Measurements from ENCODE around the gene RBM3.

Gene RBM3

DNA sequence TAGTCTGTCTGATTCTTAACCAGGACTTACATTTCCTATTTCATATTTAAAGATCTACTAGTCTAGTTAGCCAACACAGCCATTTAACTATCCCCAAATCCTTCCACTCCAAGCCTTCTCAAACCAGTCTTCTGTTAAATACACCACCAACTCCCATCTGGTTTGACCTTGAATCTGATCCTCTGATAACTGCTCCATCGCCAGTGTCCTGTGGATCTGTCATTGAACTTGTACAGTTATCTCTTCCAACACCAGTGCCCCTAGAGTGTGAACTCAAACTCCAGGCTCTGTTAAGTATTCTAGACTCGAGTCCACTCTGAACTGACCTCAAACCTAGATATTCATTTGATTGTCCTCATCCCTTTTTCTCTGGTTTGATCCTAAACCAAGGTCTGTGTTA, 37.4 kb downstream of the RBM3 start:
- FAIRE-seq: no peak
- no peak for DNase-seq (ENCODE audit: extremely low spot score, insufficient read length, low read depth)

DNA sequence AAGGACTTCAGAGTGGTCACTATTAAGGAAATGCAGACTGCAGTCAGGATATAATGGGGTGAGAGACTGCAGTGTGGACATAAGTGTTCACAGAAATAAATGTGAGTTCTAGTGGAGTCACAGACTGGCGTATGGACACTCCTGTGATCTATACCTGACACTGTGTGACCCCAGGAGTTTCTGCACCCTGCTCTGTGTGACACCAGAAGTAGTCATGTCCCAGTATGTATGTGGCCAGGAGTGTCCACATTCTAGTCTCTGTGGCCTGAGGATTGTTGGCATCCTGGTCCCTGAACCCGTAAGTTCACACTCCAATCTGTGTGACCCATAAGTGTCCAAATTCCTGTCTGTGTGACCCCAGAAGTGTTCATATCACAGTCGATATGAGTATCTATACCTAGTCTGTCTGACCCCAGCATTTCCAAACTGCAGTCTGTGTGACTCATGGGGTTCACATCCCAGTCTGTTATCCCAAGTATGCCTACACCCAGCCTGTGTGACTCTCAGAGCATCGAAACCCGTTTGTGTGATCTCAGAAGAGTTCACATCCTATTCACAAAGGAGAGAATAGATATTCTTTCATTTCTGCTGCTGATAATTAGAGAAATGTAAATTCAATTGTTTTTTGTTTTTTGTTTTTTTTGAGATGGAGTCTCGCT, 39.3 kb downstream of the RBM3 start:
- DNase-seq (ENCODE audit: extremely low spot score, insufficient read length, low read depth) (no peak), FAIRE-seq (no peak)

DNA sequence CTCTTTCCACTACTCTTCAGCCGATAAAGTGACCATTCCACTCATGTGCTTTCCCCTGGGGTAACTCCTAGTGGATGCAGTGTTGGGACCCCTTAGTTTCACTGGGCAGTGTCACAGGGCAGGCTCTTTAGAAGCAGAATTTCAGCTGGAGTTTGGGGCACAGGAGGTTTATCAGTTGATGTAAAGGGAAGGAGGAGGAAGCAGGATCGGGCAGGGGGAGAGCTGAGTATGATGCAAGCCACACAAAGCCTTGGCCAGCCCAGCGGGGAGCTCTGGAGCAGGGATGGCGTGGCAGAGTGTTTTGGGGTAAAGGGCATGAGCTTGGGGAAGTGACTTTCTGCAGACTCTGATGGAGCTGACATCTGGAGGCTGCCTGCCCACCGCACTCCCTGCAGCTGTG, 42.3 kb downstream of the RBM3 start:
- FAIRE-seq (no peak), DNase-seq (ENCODE audit: extremely low spot score, insufficient read length, low read depth) (no peak)

DNA sequence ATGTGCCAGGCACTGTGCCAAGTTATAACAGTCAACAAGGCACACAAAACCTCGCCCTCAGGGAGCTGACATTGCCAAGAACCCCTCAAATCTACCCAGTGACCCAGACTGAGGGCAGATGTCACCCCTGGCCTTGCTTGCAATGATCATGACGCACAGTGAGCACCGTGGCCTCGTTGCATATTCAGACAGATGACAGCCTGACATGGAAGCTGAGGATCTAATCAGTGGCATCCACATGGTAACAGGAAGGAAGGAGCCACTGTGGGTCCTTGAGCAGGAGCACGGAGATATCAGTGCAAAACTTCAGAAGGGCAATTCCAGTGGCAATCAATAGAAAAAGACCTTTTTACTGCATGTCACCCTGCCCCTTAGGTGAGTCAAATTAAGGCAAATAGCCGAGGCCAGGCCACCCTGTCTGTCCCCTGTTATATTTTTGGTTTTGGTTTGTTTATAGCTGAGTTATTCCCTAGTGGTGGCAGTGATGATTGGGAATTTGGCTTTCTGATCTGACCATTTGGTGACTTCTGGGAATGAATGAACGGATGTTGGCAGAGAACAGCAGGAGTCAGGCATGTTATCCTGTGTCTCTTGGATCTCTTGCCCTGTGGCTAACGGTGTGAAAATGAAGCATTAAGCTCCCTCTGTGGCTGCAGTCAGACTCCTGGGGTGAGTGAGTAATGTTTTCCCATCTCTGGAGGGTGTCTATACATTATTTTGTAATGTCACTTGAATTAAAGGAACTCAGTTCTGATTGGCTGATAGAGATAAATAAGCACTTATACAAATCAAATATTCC, 43.5 kb downstream of the RBM3 start:
- no peak for DNase-seq (ENCODE audit: extremely low spot score, insufficient read length, low read depth)
- no peak for FAIRE-seq

DNA sequence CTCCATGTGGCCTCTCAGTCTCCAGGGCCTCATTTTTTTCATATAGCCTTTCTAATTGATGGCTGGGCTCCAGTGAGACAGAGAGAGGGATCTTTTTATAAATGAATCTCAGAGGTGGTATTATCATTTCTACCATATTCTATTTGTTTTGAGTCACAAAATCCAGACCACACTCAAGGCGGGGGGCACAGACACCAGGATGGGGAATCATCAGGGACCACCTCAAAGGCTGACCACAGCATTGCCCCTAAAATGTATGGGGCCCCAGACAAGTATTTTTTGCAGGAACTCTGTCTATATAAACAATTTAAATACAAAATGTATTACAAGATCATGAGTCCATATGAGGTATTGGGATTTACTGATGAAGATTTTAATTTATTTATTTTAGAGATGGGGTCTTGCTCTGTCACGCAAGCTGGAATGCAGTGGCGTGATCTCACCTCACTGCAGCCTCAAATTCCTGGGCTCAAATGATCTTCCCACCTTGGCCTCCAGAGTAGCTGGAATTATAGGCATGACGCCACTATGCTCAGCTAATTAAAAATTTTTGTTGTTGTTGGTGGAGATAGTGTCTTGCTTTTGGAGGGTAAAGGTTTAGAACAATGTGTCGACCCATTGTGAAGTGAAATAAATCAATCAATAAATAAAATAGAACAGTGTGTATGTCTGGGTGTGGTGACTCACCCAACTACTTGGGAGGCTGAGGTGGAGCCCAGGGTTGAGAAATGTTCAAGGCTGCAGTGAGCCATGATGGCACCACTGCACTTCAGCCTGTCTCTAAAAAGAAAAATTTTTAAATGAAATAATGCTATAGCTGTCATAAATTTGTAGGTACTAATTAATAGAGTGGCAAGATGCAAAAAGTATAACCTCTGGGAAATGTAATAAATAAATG, 52.4 kb downstream of the RBM3 start:
- DNase-seq (ENCODE audit: extremely low spot score, insufficient read length, low read depth) (no peak), FAIRE-seq (no peak)
